Amygdala (tissue), 56 donors: ENCODE results near the gene FBXO42.
"Not testable (repeated sequence)": the region's sequence is repeated elsewhere in the genome, so short reads cannot be mapped to it uniquely, and the experiment has no call there.

Experiments used
- DNase-seq, 56 donors: peaks; one replicate each; lab custom pipeline; 2025; lab: John Stamatoyannopoulos, UW

FBXO42 gene

GRCh38 chr1:16374266-16374665, 22.0 kb upstream of the FBXO42 start:
- DNase-seq, result peak in 8 of 56 donors; percentile 4 to 49 (median 19)

GRCh38 chr1:16372535-16373285, 20.4 kb upstream of the FBXO42 start:
- DNase-seq, result no peak

- no peak for DNase-seq
Observed at GRCh38 chr1:16371725-16372124, 19.4 kb upstream of the FBXO42 start.

- DNase-seq, result no peak
Observed at GRCh38 chr1:16369821-16370220, 17.5 kb upstream of the FBXO42 start.

- no peak for DNase-seq
Observed at GRCh38 chr1:16367968-16368890, 15.9 kb upstream of the FBXO42 start.

GRCh38 chr1:16367258-16367967, 15.1 kb upstream of the FBXO42 start:
- peak in 49 of 56 donors; percentile 47 to 97 (median 89) for DNase-seq

GRCh38 chr1:16366722-16367257, 14.5 kb upstream of the FBXO42 start, which contains the start of gene SZRD1:
Gene SZRD1 (plus strand): TSS chr1:16367242. CDS start chr1:16367258, 16 bp downstream.
- peak in 51 of 56 donors; percentile 89 to 99 (median 96) for DNase-seq

GRCh38 chr1:16365146-16365498, 12.8 kb upstream of the FBXO42 start:
- not testable (repeated sequence) for DNase-seq

GRCh38 chr1:16356867-16357266, 4.6 kb upstream of the FBXO42 start:
- DNase-seq, result no peak

GRCh38 chr1:16354619-16355018, 2.3 kb upstream of the FBXO42 start:
- DNase-seq, result no peak

GRCh38 chr1:16352842-16353535, 709 bp upstream of the FBXO42 start:
- DNase-seq, result no peak

- peak in 8 of 56 donors; percentile 1 to 38 (median 11) for DNase-seq
Observed at GRCh38 chr1:16351456-16351993, 755 bp downstream of the FBXO42 start.

- DNase-seq, result no peak
Observed at GRCh38 chr1:16349847-16350406, 2.4 kb downstream of the FBXO42 start.

- no peak for DNase-seq
Observed at GRCh38 chr1:16348414-16349182, 3.7 kb downstream of the FBXO42 start.

- not testable (repeated sequence) for DNase-seq
Observed at GRCh38 chr1:16343276-16343675, 9.0 kb downstream of the FBXO42 start.

GRCh38 chr1:16342331-16343062, 9.8 kb downstream of the FBXO42 start:
- DNase-seq, result no peak

GRCh38 chr1:16340673-16341072, 11.6 kb downstream of the FBXO42 start:
- no peak for DNase-seq

GRCh38 chr1:16338961-16339360, 13.3 kb downstream of the FBXO42 start:
- no peak for DNase-seq
